NCI-H526 treated with DMSO at 0.1 percent for 48 hours (cell line): ENCODE results near the gene RAB3C.
"Not testable (repeated sequence)": the region's sequence is repeated elsewhere in the genome, so short reads cannot be mapped to it uniquely, and the experiment has no call there.

ENCODE experiments used
- DNase-seq: peaks from one replicate; lab custom pipeline; 2025; lab: John Stamatoyannopoulos, UW

Gene RAB3C

GRCh38 chr5:58675341-58675740 is 92.5 kb downstream of the RAB3C start:
- DNase-seq, result no peak

GRCh38 chr5:58677650-58678049 is 94.8 kb downstream of the RAB3C start:
- DNase-seq, result no peak

- DNase-seq, result no peak
Observed at GRCh38 chr5:58680503-58680902, 97.6 kb downstream of the RAB3C start.

GRCh38 chr5:58681943-58682342 is 99.1 kb downstream of the RAB3C start:
- no peak for DNase-seq

GRCh38 chr5:58683567-58683966 is 100.7 kb downstream of the RAB3C start:
- no peak for DNase-seq

- DNase-seq, result no peak
Observed at GRCh38 chr5:58687079-58687478, 104.2 kb downstream of the RAB3C start.

GRCh38 chr5:58687595-58687994 is 104.7 kb downstream of the RAB3C start:
- DNase-seq, result no peak

GRCh38 chr5:58699088-58699761 is 116.3 kb downstream of the RAB3C start:
- not testable (repeated sequence) for DNase-seq

GRCh38 chr5:58699762-58700118 is 116.9 kb downstream of the RAB3C start:
- no peak for DNase-seq

- DNase-seq, result no peak
Observed at GRCh38 chr5:58703925-58704555, 121.2 kb downstream of the RAB3C start.

GRCh38 chr5:58706736-58707135 is 123.9 kb downstream of the RAB3C start:
- DNase-seq, result no peak

- DNase-seq, result no peak
Observed at GRCh38 chr5:58708456-58708855, 125.6 kb downstream of the RAB3C start.

GRCh38 chr5:58710425-58710824 is 127.5 kb downstream of the RAB3C start:
- DNase-seq, result not testable (repeated sequence)

GRCh38 chr5:58710871-58711270 is 128.0 kb downstream of the RAB3C start:
- no peak for DNase-seq

- DNase-seq, result no peak
Observed at GRCh38 chr5:58711965-58712364, 129.1 kb downstream of the RAB3C start.

GRCh38 chr5:58714046-58714445 is 131.2 kb downstream of the RAB3C start:
- DNase-seq, result no peak

GRCh38 chr5:58715997-58716656 is 133.3 kb downstream of the RAB3C start:
- DNase-seq, result no peak

- DNase-seq, result no peak
Observed at GRCh38 chr5:58716713-58717112, 133.8 kb downstream of the RAB3C start.

GRCh38 chr5:58717303-58718007 is 134.6 kb downstream of the RAB3C start:
- no peak for DNase-seq

GRCh38 chr5:58718269-58718978 is 135.5 kb downstream of the RAB3C start:
- no peak for DNase-seq

- no peak for DNase-seq
Observed at GRCh38 chr5:58722160-58722559, 139.3 kb downstream of the RAB3C start.

GRCh38 chr5:58724992-58725391 is 142.1 kb downstream of the RAB3C start:
- no peak for DNase-seq
